22Rv1 (cell line): ENCODE measurements around the gene IFITM5.
"Not testable (repeated sequence)": the region's sequence is repeated elsewhere in the genome, so short reads cannot be mapped to it uniquely, and the experiment has no call there.

Source experiments
- H3K27ac ChIP-seq: fragments of 450-650 bp; 2 replicates; pipeline ENCODE4 v1.5.1; 2017
- ZFX ChIP-seq: fragments of 450-650 bp; IDR thresholded peaks from 2 replicates; pipeline ENCODE4 v1.6.1; 2017; ENCODE audit warnings: antibody characterized with exemption, borderline replicate concordance
- TF ChIP-seq, protein P1 (sequence below): fragments of 450-650 bp; IDR thresholded peaks from 2 replicates; pipeline ENCODE4 v1.5.1; 2017; ENCODE audit warnings: mild to moderate bottlenecking

The IFITM5 gene

DNA sequence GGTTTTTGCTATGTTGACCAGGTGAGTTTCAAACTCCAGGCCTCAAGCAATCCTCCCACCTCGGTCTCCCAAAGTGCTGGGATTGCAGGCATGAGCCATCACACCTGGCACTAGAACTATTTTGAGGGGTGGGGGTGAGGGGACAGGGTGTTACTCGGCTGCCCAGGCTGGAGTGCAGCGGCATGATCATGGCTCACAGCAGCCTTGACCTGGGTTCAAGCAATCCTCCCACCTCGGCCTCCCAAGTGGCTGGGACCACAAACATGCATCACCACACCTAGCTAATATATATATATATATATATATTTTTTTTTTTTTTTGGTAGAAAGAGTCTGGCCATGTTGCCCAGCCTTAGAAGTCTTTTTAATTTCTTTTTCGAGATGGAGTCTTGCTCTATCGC is 38.4 kb upstream of the IFITM5 start:
- H3K27ac ChIP-seq: no peak overlapping the region

DNA sequence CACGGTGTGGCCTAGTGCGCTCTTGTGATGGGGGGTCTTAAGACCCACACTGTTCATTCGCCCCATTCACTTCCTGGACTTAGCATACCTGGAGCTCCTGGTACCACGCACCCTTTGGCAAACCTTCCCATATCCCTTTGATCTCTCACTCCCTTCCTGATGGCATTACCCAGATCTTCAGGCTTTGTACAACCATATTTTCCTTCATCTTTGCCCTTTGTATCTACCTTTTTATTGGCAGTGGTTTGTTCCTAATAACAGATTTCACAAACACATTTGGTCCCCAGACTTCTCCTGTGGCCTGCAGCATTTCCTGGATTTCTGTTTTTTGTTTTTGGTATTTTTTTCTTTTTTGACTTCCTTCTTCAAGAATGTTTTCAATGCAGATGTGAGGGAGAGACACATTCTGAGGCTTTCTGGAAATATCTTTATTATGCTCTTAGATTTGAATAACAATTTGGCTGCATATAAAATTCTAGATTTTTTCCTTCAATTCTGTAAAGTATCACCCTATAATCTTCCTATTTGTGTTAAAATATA is 37.4 kb upstream of the IFITM5 start:
- H3K27ac ChIP-seq: no peak overlapping the region
- TF ChIP-seq ZFX: no peak
- TF ChIP-seq, protein P1, sequence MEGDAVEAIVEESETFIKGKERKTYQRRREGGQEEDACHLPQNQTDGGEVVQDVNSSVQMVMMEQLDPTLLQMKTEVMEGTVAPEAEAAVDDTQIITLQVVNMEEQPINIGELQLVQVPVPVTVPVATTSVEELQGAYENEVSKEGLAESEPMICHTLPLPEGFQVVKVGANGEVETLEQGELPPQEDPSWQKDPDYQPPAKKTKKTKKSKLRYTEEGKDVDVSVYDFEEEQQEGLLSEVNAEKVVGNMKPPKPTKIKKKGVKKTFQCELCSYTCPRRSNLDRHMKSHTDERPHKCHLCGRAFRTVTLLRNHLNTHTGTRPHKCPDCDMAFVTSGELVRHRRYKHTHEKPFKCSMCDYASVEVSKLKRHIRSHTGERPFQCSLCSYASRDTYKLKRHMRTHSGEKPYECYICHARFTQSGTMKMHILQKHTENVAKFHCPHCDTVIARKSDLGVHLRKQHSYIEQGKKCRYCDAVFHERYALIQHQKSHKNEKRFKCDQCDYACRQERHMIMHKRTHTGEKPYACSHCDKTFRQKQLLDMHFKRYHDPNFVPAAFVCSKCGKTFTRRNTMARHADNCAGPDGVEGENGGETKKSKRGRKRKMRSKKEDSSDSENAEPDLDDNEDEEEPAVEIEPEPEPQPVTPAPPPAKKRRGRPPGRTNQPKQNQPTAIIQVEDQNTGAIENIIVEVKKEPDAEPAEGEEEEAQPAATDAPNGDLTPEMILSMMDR: no peak

More for the DNA sequence above, 38.4 kb upstream of the IFITM5 start:
- TF ChIP-seq ZFX: no peak
- TF ChIP-seq, protein P1: no peak

GRCh38 chr11:335779-336658 is 36.7 kb upstream of the IFITM5 start:
- no peak overlapping the region for H3K27ac ChIP-seq
- TF ChIP-seq, protein P1: no peak
- no peak for TF ChIP-seq ZFX

GRCh38 chr11:334264-334994 is 35.1 kb upstream of the IFITM5 start:
- TF ChIP-seq, protein P1: no peak
- no peak for TF ChIP-seq ZFX
- no peak overlapping the region for H3K27ac ChIP-seq

GRCh38 chr11:333616-334263 is 34.4 kb upstream of the IFITM5 start:
- not testable (repeated sequence) for H3K27ac ChIP-seq

DNA sequence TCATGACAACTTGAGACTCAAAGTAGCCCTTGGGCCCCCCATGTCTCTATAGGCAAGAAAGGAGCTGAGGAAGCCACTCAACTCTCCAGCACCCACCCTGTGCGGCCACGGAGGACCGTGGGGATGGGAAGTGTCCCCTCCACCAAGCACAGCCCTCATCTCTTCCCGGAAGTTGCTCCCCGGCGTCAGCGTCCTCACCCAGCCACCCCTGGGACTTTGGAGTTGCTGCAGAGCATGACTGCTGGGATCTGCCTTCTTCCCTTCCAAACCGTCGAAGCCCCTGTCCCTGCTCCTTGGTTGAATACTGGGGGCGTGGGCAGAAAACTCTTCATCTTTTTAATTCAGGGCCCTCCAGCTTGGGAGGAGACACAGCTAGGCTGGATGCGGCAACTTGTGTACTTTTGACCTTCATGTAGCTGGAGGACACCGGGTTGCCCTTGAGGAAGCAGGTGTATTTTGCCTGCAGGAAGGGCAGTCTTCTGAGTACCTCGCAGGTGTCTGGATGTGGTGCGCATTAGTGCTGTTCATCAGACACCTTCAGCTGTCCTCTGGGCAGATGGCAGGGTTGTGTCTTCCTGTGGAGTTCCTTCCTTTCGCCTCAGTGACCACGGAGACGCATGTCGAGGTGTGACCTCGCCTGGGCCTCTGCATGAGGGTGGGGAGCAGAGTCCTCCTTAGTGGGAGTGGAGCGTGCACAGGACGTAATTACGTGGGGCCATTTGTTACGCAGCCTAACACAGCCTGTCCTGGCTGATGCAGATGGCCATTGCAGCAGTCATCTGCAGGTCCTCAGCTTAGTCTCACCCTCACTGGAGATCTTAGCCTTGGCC is 33.5 kb upstream of the IFITM5 start:
- no peak for TF ChIP-seq ZFX
- TF ChIP-seq, protein P1: no peak
- no peak overlapping the region for H3K27ac ChIP-seq
